Panc1 (cell line): ENCODE results near the gene RAB4A. TPM values are rescaled to one million over a fixed set of nuclear protein-coding genes. Genes with fewer than 3 reads are reported as not detected.
A peak's percentile ranks its signal among the peaks of the same experiment; 100 is the strongest.

Source experiments
- ATAC-seq: fragments of 200-7000 bp; cut with Tn5 transposase; 2 replicates; pipeline ENCODE4 v1.9.1; 2020; ENCODE audit warnings: mild to moderate bottlenecking, moderate library complexity
- BruUV-seq: library from RNA; stranded (reverse); fragments of 400-500 nt; replicated peaks from 2 replicates; lab custom pipeline; 2021; lab: Mats Ljungman, UMichigan
- CTCF ChIA-PET: fragments of 300-600 bp; sonication (Branson Sonifier 250); formaldehyde crosslinking; loops from one replicate; lab custom pipeline; 2022; ENCODE audit warnings: antibody characterized with exemption; lab: Charles Lee
- POLR2A ChIA-PET: fragments of 300-600 bp; sonication (Branson Sonifier 250); formaldehyde crosslinking; loops from one replicate; lab custom pipeline; 2022; ENCODE audit warnings: antibody characterized with exemption; lab: Charles Lee
- DNase-seq: peaks from one replicate; pipeline ENCODE4 v3.0.0-alpha.2; 2010; ENCODE audit warnings: low read depth, low spot score
- H3K27ac ChIP-seq: 2 replicates; pipeline ENCODE4 v1.5.1; 2011; ENCODE audit warnings: mild to moderate bottlenecking, low read length, inconsistent platforms
- H3K27me3 ChIP-seq: fragments of 200-500 bp; sonication (Bioruptor generic); 2 replicates; pipeline ENCODE4 v1.6.0; 2014; ENCODE audit warnings: low read length, inconsistent platforms; ENCODE audit not compliant: control insufficient read depth, insufficient read depth
- H3K36me3 ChIP-seq: fragments of 200-500 bp; sonication (Bioruptor generic); 2 replicates; pipeline ENCODE4 v1.5.1; 2014; ENCODE audit warnings: inconsistent platforms, mild to moderate bottlenecking, low read length, moderate library complexity; ENCODE audit not compliant: control insufficient read depth, insufficient read depth
- H3K4me1 ChIP-seq: 2 replicates; pipeline ENCODE4 v1.5.1; 2011; ENCODE audit warnings: inconsistent platforms, mild to moderate bottlenecking, low read length, moderate library complexity; ENCODE audit not compliant: control insufficient read depth, insufficient read depth
- H3K4me3 ChIP-seq, 2 experiments: 2 replicates each; pipeline ENCODE4 v1.5.1; 2011 to 2012; ENCODE audit warnings: low read depth in 2 of 2, low read length in 2 of 2, mild to moderate bottlenecking in 2 of 2, inconsistent platforms in 1 of 2, moderate library complexity in 1 of 2
- H3K9me3 ChIP-seq: fragments of 200-500 bp; sonication (Bioruptor generic); 2 replicates; pipeline ENCODE4 v1.5.1; 2014; ENCODE audit warnings: low read depth, mild to moderate bottlenecking, inconsistent platforms, low read length, moderate library complexity; ENCODE audit not compliant: control insufficient read depth, insufficient read depth
- CTCF ChIP-seq: fragments of 450-650 bp; IDR thresholded peaks from 2 replicates; pipeline ENCODE4 v1.5.1; 2017; ENCODE audit warnings: mild to moderate bottlenecking
- POLR2AphosphoS5 ChIP-seq: IDR thresholded peaks from 2 replicates; pipeline ENCODE4 v1.6.1; 2012; ENCODE audit warnings: mild to moderate bottlenecking, low read depth, low read length, moderate library complexity
- SIN3A ChIP-seq: IDR thresholded peaks from 2 replicates; pipeline ENCODE4 v1.6.1; 2012; ENCODE audit warnings: low read depth, mild to moderate bottlenecking, low read length, moderate library complexity, borderline replicate concordance; ENCODE audit not compliant: insufficient read depth
- TCF7L2 ChIP-seq: IDR thresholded peaks from 2 replicates; pipeline ENCODE4 v1.6.1; 2011; ENCODE audit warnings: mild to moderate bottlenecking, low read depth, low read length, inconsistent platforms
- in situ Hi-C: cut with HindIII; loops from 2 replicates; pipeline ENCODE4 v1.10.0; 2016; ENCODE audit warnings: low sequenced_read_pairs, low pct_unique_long_range_greater_than_20kb
- intact Hi-C: fragments of 100-400 bp; cut with micrococcal nuclease; formaldehyde crosslinking; loops from one replicate; pipeline ENCODE4 v1.10.0; 2022; ENCODE audit not compliant: unreplicated experiment
- total RNA-seq: library from RNA; stranded (reverse); gene quantifications from one replicate; pipeline ENCODE4 v1.2.1, GENCODE V29; 2021; ENCODE audit not compliant: unreplicated experiment
- TF ChIP-seq, protein P1 (sequence below), 2 experiments: IDR thresholded peaks; 2 replicates each; pipeline ENCODE4 v1.6.1; 2011 to 2012; ENCODE audit warnings: low read depth in 2 of 2, control low read depth in 1 of 2, low read length in 1 of 2, mild to moderate bottlenecking in 1 of 2, moderate library complexity in 1 of 2; ENCODE audit not compliant: insufficient read depth in 1 of 2

Gene RAB4A
- total RNA-seq, 1 experiment from 2014 or later, result 73.0 TPM

DNA sequence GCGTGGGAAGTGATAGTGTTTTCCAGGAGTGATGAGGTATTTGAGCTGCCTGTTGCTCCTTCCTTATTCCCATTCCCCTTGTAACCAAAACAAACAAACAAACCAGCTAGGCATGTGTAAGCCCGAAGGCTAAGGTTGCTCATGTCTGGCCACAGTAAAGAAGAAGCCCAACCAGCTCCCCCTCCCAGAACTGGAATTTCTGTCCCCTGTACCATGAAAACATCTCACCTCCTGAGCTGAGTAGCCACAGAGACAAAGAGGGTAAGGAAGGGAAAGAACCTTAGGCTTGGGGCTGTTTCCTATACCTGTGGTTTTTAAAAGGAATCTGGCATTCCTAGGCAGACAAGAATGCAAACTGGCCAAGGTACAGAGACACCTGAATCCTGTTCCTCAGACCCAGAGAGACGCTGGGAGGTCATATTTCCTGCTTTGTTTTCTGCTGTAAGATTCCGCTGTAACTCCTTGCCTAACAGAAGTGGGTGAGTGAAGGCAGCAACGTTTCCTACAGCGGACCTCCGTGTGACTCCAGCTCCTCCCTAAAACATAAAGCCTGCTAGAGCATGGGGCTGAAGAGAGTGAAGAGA lies 41.7 kb upstream of the RAB4A start:
- Histone ChIP-seq H3K4me3 (peak overlapping the region; percentile 10 to 31; a peak in 3 of 4 replicates), H3K4me1 (peaks cover 40% of the 10 kb centered on the region), H3K27ac (peak overlapping the region; percentile 67), H3K36me3 (no peaks in the 10 kb centered on the region), H3K27me3 (no peaks in the 10 kb centered on the region), H3K9me3 (no peaks in the 10 kb centered on the region)
- BruUV-seq, result no TSS peak
- DNase-seq, result no peak
- ATAC-seq, result peak; percentile 36
- POLR2A ChIA-PET, result interaction anchor here (0.6 kb wide), 1 partner anchor 289 kb away, joined by 15 read pairs; no protein-coding TSS in a partner anchor
- TF ChIP-seq TCF7L2, result no peak
- TF ChIP-seq POLR2AphosphoS5, result no peak
- TF ChIP-seq, protein P1, sequence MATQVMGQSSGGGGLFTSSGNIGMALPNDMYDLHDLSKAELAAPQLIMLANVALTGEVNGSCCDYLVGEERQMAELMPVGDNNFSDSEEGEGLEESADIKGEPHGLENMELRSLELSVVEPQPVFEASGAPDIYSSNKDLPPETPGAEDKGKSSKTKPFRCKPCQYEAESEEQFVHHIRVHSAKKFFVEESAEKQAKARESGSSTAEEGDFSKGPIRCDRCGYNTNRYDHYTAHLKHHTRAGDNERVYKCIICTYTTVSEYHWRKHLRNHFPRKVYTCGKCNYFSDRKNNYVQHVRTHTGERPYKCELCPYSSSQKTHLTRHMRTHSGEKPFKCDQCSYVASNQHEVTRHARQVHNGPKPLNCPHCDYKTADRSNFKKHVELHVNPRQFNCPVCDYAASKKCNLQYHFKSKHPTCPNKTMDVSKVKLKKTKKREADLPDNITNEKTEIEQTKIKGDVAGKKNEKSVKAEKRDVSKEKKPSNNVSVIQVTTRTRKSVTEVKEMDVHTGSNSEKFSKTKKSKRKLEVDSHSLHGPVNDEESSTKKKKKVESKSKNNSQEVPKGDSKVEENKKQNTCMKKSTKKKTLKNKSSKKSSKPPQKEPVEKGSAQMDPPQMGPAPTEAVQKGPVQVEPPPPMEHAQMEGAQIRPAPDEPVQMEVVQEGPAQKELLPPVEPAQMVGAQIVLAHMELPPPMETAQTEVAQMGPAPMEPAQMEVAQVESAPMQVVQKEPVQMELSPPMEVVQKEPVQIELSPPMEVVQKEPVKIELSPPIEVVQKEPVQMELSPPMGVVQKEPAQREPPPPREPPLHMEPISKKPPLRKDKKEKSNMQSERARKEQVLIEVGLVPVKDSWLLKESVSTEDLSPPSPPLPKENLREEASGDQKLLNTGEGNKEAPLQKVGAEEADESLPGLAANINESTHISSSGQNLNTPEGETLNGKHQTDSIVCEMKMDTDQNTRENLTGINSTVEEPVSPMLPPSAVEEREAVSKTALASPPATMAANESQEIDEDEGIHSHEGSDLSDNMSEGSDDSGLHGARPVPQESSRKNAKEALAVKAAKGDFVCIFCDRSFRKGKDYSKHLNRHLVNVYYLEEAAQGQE (IDR thresholded peaks at IDR 0.05; ENCODE audit: insufficient read depth in 1 of 2, low read depth in 2 of 2, low read length in 1 of 2), result no peak
- TF ChIP-seq CTCF, result no peak
- no peak for TF ChIP-seq SIN3A
- intact Hi-C loops, result no loop called here
- CTCF ChIA-PET, result interaction anchor here (0.6 to 0.7 kb wide), 3 partner anchors 14 to 254 kb away, joined by 6 to 11 read pairs (median 10); partner anchors contain the start of gene RAB4A
- in situ Hi-C loops, result no loop called here

DNA sequence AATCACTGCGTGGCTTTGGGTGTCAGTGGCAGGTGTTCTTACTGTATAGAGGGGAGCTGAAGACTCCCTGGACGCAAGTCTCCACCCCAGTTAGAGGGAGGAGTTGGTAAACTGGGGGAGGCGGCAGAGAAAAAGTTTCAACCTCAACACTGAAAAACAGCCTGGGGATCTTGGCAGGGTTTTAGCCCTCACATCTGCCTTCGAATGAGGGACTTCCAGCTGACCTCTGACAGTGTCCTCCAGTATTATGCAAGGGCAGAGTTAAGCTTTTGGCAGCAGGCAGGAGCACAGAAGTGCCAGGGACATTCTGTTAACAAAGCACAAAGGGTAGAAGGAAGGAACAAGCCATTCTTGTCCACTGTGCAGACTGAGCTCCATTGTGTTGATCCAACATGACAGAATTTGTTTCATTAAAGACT lies 41.2 kb upstream of the RAB4A start:
- Histone ChIP-seq H3K9me3 (no peaks in the 10 kb centered on the region), H3K4me3 (peak overlapping the region; percentile 10 to 31; a peak in 3 of 4 replicates), H3K4me1 (peaks cover 40% of the 10 kb centered on the region), H3K36me3 (no peaks in the 10 kb centered on the region), H3K27me3 (no peaks in the 10 kb centered on the region), H3K27ac (peak overlapping the region; percentile 67)
- BruUV-seq, result no TSS peak
- ChIA-PET CTCF (interaction anchor here (0.6 kb wide), 3 partner anchors 41 to 566 kb away, joined by 3 to 11 read pairs (median 6); partner anchors contain the start of gene RAB4A), POLR2A (no interaction called here)
- in situ Hi-C loops, result no loop called here
- TF ChIP-seq POLR2AphosphoS5, result no peak
- TF ChIP-seq TCF7L2, result no peak
- no peak for TF ChIP-seq CTCF
- no peak for TF ChIP-seq SIN3A
- TF ChIP-seq, protein P1 (IDR thresholded peaks at IDR 0.05; ENCODE audit: insufficient read depth in 1 of 2, low read depth in 2 of 2, low read length in 1 of 2), result no peak
- intact Hi-C loops, result no loop called here
- peak; percentile 40 for ATAC-seq
- DNase-seq, result no peak
